Keratinocyte (primary cell): Measurements from ENCODE around the gene BMPER. TPM values are rescaled to one million over a fixed set of nuclear protein-coding genes. Genes with fewer than 3 reads are reported as not detected.

Experiments used
- DNase-seq: peaks from one replicate; pipeline ENCODE4 v3.0.0-alpha.2; 2011; ENCODE audit warnings: low read depth, missing footprints, low spot score
- FAIRE-seq: peaks from 2 replicates; lab custom pipeline; 2011; peaks lifted over from hg19 to GRCh38; lab: Jason Lieb, UNC
- H2AFZ ChIP-seq: 2 replicates; pipeline ENCODE4 v1.6.0; 2012; ENCODE audit warnings: low read length, control low read depth, inconsistent platforms; ENCODE audit not compliant: control insufficient read depth
- H3K27ac ChIP-seq: 2 replicates; pipeline ENCODE4 v1.5.1; 2011; ENCODE audit warnings: low read length; ENCODE audit not compliant: control insufficient read depth, insufficient read depth
- H3K27me3 ChIP-seq: 3 replicates; pipeline ENCODE4 v1.6.0; 2011; ENCODE audit warnings: low read length; ENCODE audit not compliant: control insufficient read depth, insufficient read depth; ENCODE audit errors: extremely low read depth
- H3K36me3 ChIP-seq, 2 experiments: 2 replicates in 1 of 2; 3 replicates in 1 of 2; pipeline ENCODE4 v1.5.1; 2011; ENCODE audit warnings: low read length in 2 of 2, mild to moderate bottlenecking in 1 of 2; ENCODE audit not compliant: control insufficient read depth in 2 of 2, insufficient read depth in 2 of 2; ENCODE audit errors: extremely low read depth in 1 of 2
- H3K4me1 ChIP-seq: 3 replicates; pipeline ENCODE4 v1.5.1; 2011; ENCODE audit warnings: low read length; ENCODE audit not compliant: control insufficient read depth, insufficient read depth; ENCODE audit errors: extremely low read depth
- H3K4me2 ChIP-seq: 3 replicates; pipeline ENCODE4 v1.6.0; 2011; ENCODE audit warnings: low read depth, low read length; ENCODE audit not compliant: control insufficient read depth, insufficient read depth; ENCODE audit errors: extremely low read depth
- H3K4me3 ChIP-seq, 3 experiments: fragments of 200-600 bp in 1 of 3; sonication (generic) in 1 of 3; 2 replicates in 2 of 3; 3 replicates in 1 of 3; pipeline ENCODE4 v1.5.1; 2011 to 2016; ENCODE audit warnings: low read length in 3 of 3, mild to moderate bottlenecking in 3 of 3, control low read depth in 2 of 3, inconsistent platforms in 1 of 3, low read depth in 1 of 3, mixed read lengths in 1 of 3, mixed run types in 1 of 3, moderate library complexity in 1 of 3; ENCODE audit not compliant: control insufficient read depth in 2 of 3, insufficient read depth in 2 of 3; ENCODE audit errors: extremely low read depth in 1 of 3
- H3K79me2 ChIP-seq: 2 replicates; pipeline ENCODE4 v1.6.0; 2012; ENCODE audit warnings: low read length; ENCODE audit not compliant: control insufficient read depth, insufficient read depth
- H3K9ac ChIP-seq: 3 replicates; pipeline ENCODE4 v1.6.0; 2011; ENCODE audit warnings: low read length; ENCODE audit not compliant: control insufficient read depth, insufficient read depth; ENCODE audit errors: extremely low read depth
- H3K9me1 ChIP-seq: 3 replicates; pipeline ENCODE4 v1.6.0; 2011; ENCODE audit warnings: low read length; ENCODE audit not compliant: control insufficient read depth, insufficient read depth; ENCODE audit errors: extremely low read depth
- H3K9me3 ChIP-seq: 2 replicates; pipeline ENCODE4 v1.5.1; 2012; ENCODE audit warnings: low read depth, low read length; ENCODE audit not compliant: control insufficient read depth
- H4K20me1 ChIP-seq: 3 replicates; pipeline ENCODE4 v1.6.0; 2011; ENCODE audit warnings: low read length; ENCODE audit not compliant: control insufficient read depth, insufficient read depth; ENCODE audit errors: extremely low read depth
- CTCF ChIP-seq, 3 experiments: IDR thresholded peaks in 1 of 3; conservative IDR thresholded peaks in 1 of 3; optimal IDR thresholded peaks in 1 of 3; 2 replicates in 2 of 3; 3 replicates in 1 of 3; pipeline versions ENCODE3 to v1.5.1; 2011; ENCODE audit warnings: low read length in 3 of 3, mild to moderate bottlenecking in 3 of 3, moderate library complexity in 2 of 3, control low read depth in 1 of 3, inconsistent platforms in 1 of 3; ENCODE audit not compliant: insufficient read depth in 2 of 3; ENCODE audit errors: extremely low read depth in 1 of 3
- EZH2 ChIP-seq: IDR thresholded peaks from one replicate; pipeline ENCODE4 v1.6.1; 2012; ENCODE audit warnings: inconsistent platforms, mild to moderate bottlenecking, low read length, moderate library complexity
- dilution Hi-C: fragments of 300-500 bp; cut with MboI; formaldehyde crosslinking; loops from one replicate; pipeline ENCODE4 v1.7.0; 2020; ENCODE audit warnings: low sequenced_read_pairs; ENCODE audit not compliant: extremely low pct_ligation_motif_present
- polyA plus RNA-seq, 5 experiments: library from polyadenylated mRNA; depleted of rRNA in 3 of 5; stranded (reverse) in 3 of 5; stranded (forward) in 1 of 5; unstranded in 1 of 5; fragments of >200 nt; gene quantifications; 1 replicate in 1 of 5; 2 replicates in 3 of 5; 3 replicates in 1 of 5; pipeline versions ENCODE4 v1.2.1 to v1.2.3, GENCODE V29; 2011 to 2012; ENCODE audit warnings: missing spikeins in 2 of 5, low read depth in 1 of 5, low replicate concordance in 1 of 5

The BMPER gene
- polyA plus RNA-seq, 1 donor (not counting 4 experiments of a cell fraction or from before 2014, with no cell fraction given), result 0.67 TPM

- no peak for TF ChIP-seq EZH2
- no peak for TF ChIP-seq CTCF (optimal IDR thresholded peaks at IDR 0.05 in 1 of 3, IDR thresholded peaks at IDR 0.05 in 1 of 3, conservative IDR thresholded peaks at IDR 0.05 in 1 of 3; ENCODE audit: extremely low read depth in 1 of 3, insufficient read depth in 2 of 3, low read length in 3 of 3)
- dilution Hi-C loops, result no loop called here
- peaks cover 27% of the 10 kb centered on the region for H3K4me1 ChIP-seq
Measured at GRCh38 chr7:34070511-34071323, 165.4 kb downstream of the BMPER start.

GRCh38 chr7:34073676-34074075 lies 168.3 kb downstream of the BMPER start:
- no peaks in the 10 kb centered on the region for H3K27me3 ChIP-seq
- H3K79me2 ChIP-seq, result no peaks in the 10 kb centered on the region
- DNase-seq, result no peak
- H3K9ac ChIP-seq, result no peak overlapping the region
- dilution Hi-C loops, result no loop called here
- H3K4me3 ChIP-seq, result no peak overlapping the region
- TF ChIP-seq EZH2 (no peak), CTCF (optimal IDR thresholded peaks at IDR 0.05 in 1 of 3, IDR thresholded peaks at IDR 0.05 in 1 of 3, conservative IDR thresholded peaks at IDR 0.05 in 1 of 3; ENCODE audit: extremely low read depth in 1 of 3, insufficient read depth in 2 of 3, low read length in 3 of 3) (no peak)
- H2AFZ ChIP-seq, result no peak overlapping the region
- no peaks in the 10 kb centered on the region for H3K9me1 ChIP-seq
- no peak overlapping the region for H3K27ac ChIP-seq
- H3K4me1 ChIP-seq, result peaks cover 16% of the 10 kb centered on the region
- H3K9me3 ChIP-seq, result no peaks in the 10 kb centered on the region
- H4K20me1 ChIP-seq, result no peaks in the 10 kb centered on the region
- H3K4me2 ChIP-seq, result no peak overlapping the region
- no peak for FAIRE-seq
- no peaks in the 10 kb centered on the region for H3K36me3 ChIP-seq

More at GRCh38 chr7:34070511-34071323, 165.4 kb downstream of the BMPER start:
- Histone ChIP-seq H3K27ac (no peak overlapping the region), H3K4me2 (no peak overlapping the region), H2AFZ (no peak overlapping the region), H3K4me3 (no peak overlapping the region), H3K27me3 (no peaks in the 10 kb centered on the region), H3K36me3 (no peaks in the 10 kb centered on the region), H3K9me1 (no peaks in the 10 kb centered on the region), H3K79me2 (no peaks in the 10 kb centered on the region), H3K9me3 (no peaks in the 10 kb centered on the region), H3K9ac (no peak overlapping the region), H4K20me1 (no peaks in the 10 kb centered on the region)
- DNase-seq (no peak), FAIRE-seq (no peak)
